Prostate gland (tissue), 2 donors: Measurements from ENCODE around the gene ZNF511. TPM values are rescaled to one million over a fixed set of nuclear protein-coding genes. Genes with fewer than 3 reads are reported as not detected.

Experiments used
- DNase-seq: peaks from one replicate; pipeline ENCODE4 v3.0.0-alpha.2; 2019; ENCODE audit warnings: low spot score
- H3K27ac ChIP-seq, 2 donors: fragments of 200-600 bp; sonication (generic); 2 replicates each; pipeline ENCODE4 v1.5.1; 2017 to 2019
- H3K27me3 ChIP-seq: fragments of 200-600 bp; sonication (generic); replicated peaks from 2 replicates; pipeline ENCODE4 v1.5.1; 2019; ENCODE audit not compliant: insufficient read depth
- H3K36me3 ChIP-seq, 2 donors: fragments of 200-600 bp; sonication (generic); 1 replicate in 1 of 2; 2 replicates in 1 of 2; pipeline versions ENCODE4 v1.5.1 to v1.8.1; 2017 to 2019
- H3K4me1 ChIP-seq: fragments of 200-600 bp; sonication (generic); replicated peaks from 2 replicates; pipeline ENCODE4 v1.5.1; 2019
- H3K4me3 ChIP-seq, 2 donors: fragments of 200-600 bp; sonication (generic); 2 replicates each; pipeline ENCODE4 v1.5.1; 2017 to 2019
- H3K9me3 ChIP-seq: fragments of 200-600 bp; sonication (generic); 2 replicates; pipeline ENCODE4 v1.5.1; 2017
- CTCF ChIP-seq, 4 experiments: fragments of 200-600 bp in 2 of 4; fragments of 450-650 bp in 2 of 4; sonication (generic) in 2 of 4; IDR thresholded peaks; 1 replicate in 3 of 4; 2 replicates in 1 of 4; pipeline ENCODE4 v1.5.1; 2016 to 2019; ENCODE audit warnings: antibody characterized with exemption in 4 of 4, mild to moderate bottlenecking in 2 of 4, moderate library complexity in 2 of 4
- POLR2A ChIP-seq: fragments of 450-650 bp; IDR thresholded peaks from one replicate; pipeline ENCODE4 v1.6.1; 2016; ENCODE audit warnings: antibody characterized with exemption, mild to moderate bottlenecking
- POLR2AphosphoS5 ChIP-seq: sonication (generic); formaldehyde crosslinking; IDR thresholded peaks from one replicate; pipeline ENCODE4 v1.6.1; 2017; ENCODE audit warnings: antibody characterized with exemption
- WGBS: methylation state at CpG from one replicate; pipeline ENCODE4 v1.1.5; 2018; 5-methylcytosine and 5-hydroxymethylcytosine counted together
- intact Hi-C: fragments of 100-400 bp; cut with DNase I; formaldehyde crosslinking; loops from one replicate; pipeline ENCODE4 v1.14.2; 2022
- total RNA-seq, 2 donors: library from RNA; depleted of rRNA; stranded (reverse); fragments of >200 nt; gene quantifications; one replicate each; pipeline ENCODE4 v1.1.0, GENCODE V29; 2016

ZNF511 gene
- total RNA-seq, 2 donors from 2014 or later: 52.8 to 57.6 TPM

GRCh38 chr10:133336577-133337369, 28.1 kb downstream of the ZNF511 start, which contains the start of gene CALY:
CALY (minus strand) TSS chr10:133336896; CDS start chr10:133328989, 7,907 bp downstream.
- H3K4me3 ChIP-seq: peak within 1 kb of the TSS; percentile 11 to 14
- DNase-seq: no peak

GRCh38 chr10:133337370-133337725, 28.6 kb downstream of the ZNF511 start:
- intact Hi-C loops: no loop called here
- 84% methylated on average over 3 of the region's 3 CpGs for WGBS
- H3K27ac ChIP-seq: no peak overlapping the region

More at GRCh38 chr10:133336577-133337369, 28.1 kb downstream of the ZNF511 start, which contains the start of gene CALY:
- no peak for TF ChIP-seq POLR2A
- no peak for TF ChIP-seq POLR2AphosphoS5
- TF ChIP-seq CTCF (IDR thresholded peaks at IDR 0.05): no peak
- intact Hi-C loops: no loop called here
- Histone ChIP-seq H3K27me3 (peaks cover 24% of the 10 kb centered on the region), H3K4me1 (peaks cover 15% of the 10 kb centered on the region), H3K36me3 (no peaks in the 10 kb centered on the region), H3K27ac (no peak within 1 kb of the TSS), H3K9me3 (no peaks in the 10 kb centered on the region)
- WGBS: 11% methylated on average over 39 of the region's 63 CpGs

GRCh38 chr10:133338080-133339071, 29.7 kb downstream of the ZNF511 start:
- intact Hi-C loops: no loop called here
- Histone ChIP-seq H3K36me3 (no peaks in the 10 kb centered on the region), H3K27me3 (peaks cover 28% of the 10 kb centered on the region), H3K4me1 (peaks cover 15% of the 10 kb centered on the region), H3K9me3 (no peaks in the 10 kb centered on the region), H3K27ac (no peak overlapping the region), H3K4me3 (no peak overlapping the region)
- TF ChIP-seq POLR2AphosphoS5 (no peak), CTCF (IDR thresholded peaks at IDR 0.05) (no peak), POLR2A (no peak)
- no peak for DNase-seq
- WGBS: 87% methylated on average over 10 of the region's 10 CpGs

More at GRCh38 chr10:133337370-133337725, 28.6 kb downstream of the ZNF511 start:
- H3K36me3 ChIP-seq: no peaks in the 10 kb centered on the region
- no peak overlapping the region for H3K4me3 ChIP-seq
- no peaks in the 10 kb centered on the region for H3K9me3 ChIP-seq
- peaks cover 24% of the 10 kb centered on the region for H3K27me3 ChIP-seq
- H3K4me1 ChIP-seq: peaks cover 15% of the 10 kb centered on the region
- no peak for DNase-seq
- no peak for TF ChIP-seq POLR2AphosphoS5
- no peak for TF ChIP-seq POLR2A
- TF ChIP-seq CTCF (IDR thresholded peaks at IDR 0.05): no peak

- H3K4me3 ChIP-seq: no peak overlapping the region
- intact Hi-C loops: no loop called here
- DNase-seq: no peak
- no peaks in the 10 kb centered on the region for H3K36me3 ChIP-seq
- peaks cover 15% of the 10 kb centered on the region for H3K4me1 ChIP-seq
- peaks cover 28% of the 10 kb centered on the region for H3K27me3 ChIP-seq
- TF ChIP-seq POLR2A: no peak
- TF ChIP-seq CTCF (IDR thresholded peaks at IDR 0.05): no peak
- TF ChIP-seq POLR2AphosphoS5: no peak
- no peak overlapping the region for H3K27ac ChIP-seq
- 86% methylated on average over 13 of the region's 13 CpGs for WGBS
- H3K9me3 ChIP-seq: no peaks in the 10 kb centered on the region
Measured at GRCh38 chr10:133339708-133340380, 31.1 kb downstream of the ZNF511 start.
